Activated CD4-positive, CD25-positive, alpha-beta regulatory T cell (primary cell): Measurements from ENCODE around the gene ZFYVE28.

Source experiments
- DNase-seq, 4 experiments: peaks; one replicate each; lab custom pipeline; 2025; lab: John Stamatoyannopoulos, UW

Gene ZFYVE28

DNA sequence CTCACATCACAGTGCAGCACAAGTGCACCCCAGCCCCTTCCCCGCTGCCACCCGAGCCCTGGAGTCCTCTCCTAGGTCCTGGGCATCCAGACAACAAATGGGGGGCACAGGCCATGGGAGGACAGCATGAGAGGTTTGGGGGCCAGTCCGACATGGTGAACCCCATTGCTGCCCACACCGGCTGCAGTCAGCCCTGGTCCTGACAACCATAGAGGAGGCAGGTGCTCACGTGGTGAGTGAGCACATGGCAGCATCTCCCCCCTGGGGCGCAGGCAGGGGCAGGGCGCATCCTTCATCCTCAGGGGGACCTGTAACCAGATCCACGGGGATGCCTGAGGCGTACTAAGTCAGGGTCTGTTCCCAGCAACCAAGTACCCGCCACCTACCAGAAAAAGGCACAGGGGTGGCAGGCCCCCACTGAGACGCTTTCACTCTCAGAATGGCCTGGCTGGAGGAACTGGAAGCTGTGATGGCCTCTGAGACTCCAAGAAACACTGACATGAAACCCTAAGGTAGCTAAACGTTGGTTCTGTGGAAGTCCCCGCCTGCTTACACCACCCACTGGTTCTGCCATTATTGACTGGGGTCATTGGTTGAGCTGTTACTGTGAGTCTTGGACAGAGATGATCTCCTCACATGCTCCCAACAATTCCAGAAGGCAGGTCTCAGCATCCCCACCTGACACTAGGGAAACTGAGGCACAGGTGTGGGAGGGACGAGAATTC lies 6.5 kb downstream of the ZFYVE28 start:
- DNase-seq = no peak

DNA sequence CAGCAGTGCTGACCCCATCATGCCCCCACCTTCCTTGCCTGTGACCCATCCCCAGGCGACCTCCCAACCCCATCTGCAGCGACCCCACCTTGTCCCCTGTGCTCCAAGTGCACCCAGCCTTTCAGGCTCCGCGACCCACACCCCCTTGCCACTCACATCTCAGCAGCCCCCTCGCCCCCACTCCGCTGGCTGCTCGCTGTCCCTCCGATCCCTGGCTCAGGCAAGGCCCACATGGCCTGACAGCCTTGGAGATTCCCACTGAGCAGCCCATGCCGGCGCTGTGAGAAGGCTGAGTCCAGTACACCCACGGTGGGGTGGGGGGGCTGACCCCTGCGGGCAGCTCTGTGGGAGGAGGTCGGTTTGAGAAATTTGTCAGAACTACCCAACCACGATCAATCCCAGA lies 9.1 kb downstream of the ZFYVE28 start:
- DNase-seq = no peak

GRCh38 chr4:2408976-2409375 lies 9.5 kb downstream of the ZFYVE28 start:
- no peak for DNase-seq

DNA sequence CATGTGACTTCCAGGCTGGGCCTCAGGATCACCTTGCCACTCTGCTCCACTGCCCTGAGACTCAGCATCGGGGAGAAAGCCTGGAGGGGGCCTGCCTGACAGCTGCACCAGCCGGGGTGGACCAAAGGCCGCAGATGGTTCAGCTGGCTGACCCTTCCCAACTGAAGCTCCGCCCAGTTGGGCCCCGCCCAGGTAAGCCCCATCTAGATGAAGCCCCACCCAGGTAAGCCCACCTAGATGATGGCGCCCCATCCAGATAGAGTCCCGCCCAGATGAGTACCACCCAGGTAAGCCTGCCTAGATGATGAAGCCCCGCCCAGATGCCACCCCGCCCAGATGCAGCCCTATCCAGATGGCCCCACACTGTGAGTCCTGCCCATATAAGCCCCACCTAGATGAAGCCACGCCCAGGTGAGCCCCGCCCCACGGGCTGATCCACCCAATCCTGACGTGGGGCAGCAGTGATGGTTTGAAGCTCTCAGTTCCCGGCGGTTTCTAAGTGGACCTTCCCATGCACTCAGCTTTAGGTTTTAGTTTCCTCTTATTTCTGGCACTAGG lies 10.0 kb downstream of the ZFYVE28 start:
- no peak for DNase-seq

GRCh38 chr4:2407991-2408342 lies 10.5 kb downstream of the ZFYVE28 start:
- DNase-seq = no peak

- DNase-seq = no peak
These were observed 11.5 kb downstream of the ZFYVE28 start for GRCh38 chr4:2406920-2407319.

GRCh38 chr4:2406406-2406805 lies 12.0 kb downstream of the ZFYVE28 start:
- no peak for DNase-seq

- no peak for DNase-seq
These were observed 15.5 kb downstream of the ZFYVE28 start for GRCh38 chr4:2402941-2403340.

DNA sequence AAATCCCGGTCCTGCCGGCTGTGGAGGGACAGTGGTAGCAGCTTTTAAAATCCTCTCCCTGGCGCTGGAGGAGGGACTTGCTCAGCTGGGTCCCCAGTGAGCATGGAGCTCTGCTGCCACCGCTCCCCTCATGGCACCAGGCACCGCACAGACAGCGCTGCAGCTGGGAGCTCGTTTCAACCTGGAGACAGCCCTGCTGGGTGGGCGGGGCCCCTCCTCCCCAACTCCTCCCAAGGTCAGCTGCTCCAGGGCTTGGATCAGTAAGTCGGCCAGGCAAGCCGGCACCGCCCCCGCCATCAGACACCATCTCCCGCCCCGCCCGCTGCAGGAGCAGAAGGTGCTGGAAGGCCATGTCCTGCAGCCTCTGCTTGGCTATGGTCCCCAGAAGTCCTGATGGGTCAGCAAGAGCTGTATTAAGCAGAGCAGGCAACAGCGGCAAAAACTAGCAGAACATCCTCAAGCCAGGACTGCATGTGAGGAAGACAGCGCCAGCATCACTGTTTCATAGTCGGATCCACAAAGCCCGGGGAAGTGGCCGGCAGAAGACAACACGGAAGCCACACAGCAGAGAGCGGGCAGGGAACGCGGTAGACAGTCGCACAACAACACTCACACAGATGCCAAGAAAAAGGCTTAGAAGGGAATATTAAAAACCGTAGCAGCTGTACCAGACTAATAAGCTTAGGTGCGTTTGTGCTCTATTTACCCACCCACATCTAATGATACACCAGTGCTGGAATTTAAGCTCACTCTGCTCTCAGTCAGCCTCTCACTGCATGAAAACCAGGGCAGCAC lies 16.2 kb downstream of the ZFYVE28 start:
- DNase-seq = no peak

DNA sequence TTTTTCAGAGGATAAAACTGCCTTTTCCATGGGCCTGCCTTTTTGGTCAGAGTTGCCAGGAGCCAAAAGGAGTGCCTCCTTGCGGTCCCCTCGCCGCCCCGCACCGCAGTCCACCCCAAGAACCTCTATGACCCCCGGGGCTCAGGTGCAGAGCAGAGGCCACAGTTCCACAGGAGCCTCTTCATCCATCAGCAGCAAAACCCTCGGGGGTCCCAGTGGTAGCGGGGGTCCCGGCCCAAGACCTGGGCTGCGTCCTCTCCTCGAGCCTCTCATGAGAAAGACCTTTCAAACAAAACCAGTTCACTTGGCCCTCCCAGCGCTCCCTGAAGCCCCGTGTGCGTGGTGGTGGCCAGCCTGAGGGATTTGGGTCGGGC lies 16.8 kb downstream of the ZFYVE28 start:
- no peak for DNase-seq

DNA sequence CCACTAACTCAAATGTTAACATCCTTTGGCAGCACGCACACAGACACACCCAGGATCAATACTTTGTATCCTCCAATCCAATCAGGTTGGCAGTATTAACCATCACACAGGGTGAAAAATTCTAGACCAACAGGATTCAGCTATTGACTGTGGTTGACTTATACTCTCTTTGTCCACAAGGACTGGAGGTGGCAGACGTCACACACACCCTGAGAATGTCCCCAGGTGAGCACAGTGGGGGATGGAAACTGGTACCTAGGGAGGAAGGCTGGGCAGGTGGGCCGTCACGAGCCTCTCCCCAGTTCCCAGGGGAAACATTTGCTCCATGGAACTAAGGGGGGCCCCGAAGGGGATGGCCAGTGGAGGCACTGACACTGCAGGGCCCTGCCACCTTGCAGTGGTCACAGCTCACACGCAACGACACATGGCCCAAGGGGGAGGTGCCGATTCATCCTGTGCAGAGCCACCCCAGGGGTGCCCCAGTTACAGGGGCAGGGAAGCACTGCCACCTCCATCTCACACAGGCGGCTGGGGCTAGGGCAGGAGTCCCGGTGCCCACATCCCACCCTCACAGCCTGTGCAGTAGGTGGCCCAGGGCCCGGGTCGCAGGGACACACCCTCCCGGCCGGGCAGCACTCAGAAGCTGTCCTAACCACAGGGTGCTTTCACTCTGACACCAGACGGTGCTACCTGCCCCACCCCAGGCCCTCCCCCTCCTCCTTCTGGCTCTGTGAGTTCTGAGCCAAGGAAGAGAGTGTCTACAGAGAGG lies 17.4 kb downstream of the ZFYVE28 start:
- DNase-seq = no peak

DNA sequence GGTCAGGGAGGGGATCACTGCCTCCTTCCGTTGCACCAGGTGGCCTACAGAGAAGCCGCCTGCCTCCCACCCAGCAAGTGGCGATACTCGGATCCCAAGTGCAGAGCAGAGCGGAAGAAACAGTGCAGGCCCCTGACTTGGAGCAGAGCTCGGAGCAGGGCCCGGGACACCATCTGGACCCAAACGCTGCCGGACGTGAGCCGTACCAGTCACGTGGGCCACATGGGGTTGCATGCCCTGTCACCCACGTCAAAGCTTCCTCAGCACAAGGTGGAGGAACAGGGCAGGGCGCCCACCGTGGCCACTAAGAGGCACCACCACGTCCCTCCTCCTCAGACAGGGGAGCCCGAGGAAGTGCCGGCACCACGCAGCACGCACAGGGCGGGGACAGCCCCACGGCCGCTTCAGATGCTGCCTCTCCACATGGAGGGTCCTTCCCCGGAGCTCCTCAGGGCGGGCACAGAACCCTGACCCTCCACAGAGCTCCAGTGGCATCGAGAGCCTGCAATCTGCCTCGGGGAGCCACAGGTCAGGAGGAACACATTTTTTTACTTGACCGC lies 18.7 kb downstream of the ZFYVE28 start:
- DNase-seq = no peak

DNA sequence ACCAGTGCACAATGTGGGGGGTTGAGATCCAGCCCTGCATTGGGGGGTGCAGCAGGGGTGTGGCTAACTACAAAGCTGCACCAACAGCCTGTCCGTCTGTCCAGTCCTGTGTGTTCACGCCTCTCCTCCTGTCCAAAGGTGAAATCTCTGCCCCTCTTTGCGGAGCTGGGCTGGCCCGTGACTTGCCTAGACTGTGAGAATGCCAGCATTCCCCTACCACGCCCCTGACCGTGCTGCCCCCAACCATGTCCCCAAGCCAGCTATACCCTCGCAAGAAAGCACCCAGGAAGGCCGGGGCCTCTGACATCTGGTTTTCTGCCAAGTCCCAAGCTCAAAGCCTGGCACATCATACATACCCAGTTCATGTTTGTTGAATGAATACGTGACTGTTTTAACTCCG lies 19.2 kb downstream of the ZFYVE28 start:
- no peak for DNase-seq

DNA sequence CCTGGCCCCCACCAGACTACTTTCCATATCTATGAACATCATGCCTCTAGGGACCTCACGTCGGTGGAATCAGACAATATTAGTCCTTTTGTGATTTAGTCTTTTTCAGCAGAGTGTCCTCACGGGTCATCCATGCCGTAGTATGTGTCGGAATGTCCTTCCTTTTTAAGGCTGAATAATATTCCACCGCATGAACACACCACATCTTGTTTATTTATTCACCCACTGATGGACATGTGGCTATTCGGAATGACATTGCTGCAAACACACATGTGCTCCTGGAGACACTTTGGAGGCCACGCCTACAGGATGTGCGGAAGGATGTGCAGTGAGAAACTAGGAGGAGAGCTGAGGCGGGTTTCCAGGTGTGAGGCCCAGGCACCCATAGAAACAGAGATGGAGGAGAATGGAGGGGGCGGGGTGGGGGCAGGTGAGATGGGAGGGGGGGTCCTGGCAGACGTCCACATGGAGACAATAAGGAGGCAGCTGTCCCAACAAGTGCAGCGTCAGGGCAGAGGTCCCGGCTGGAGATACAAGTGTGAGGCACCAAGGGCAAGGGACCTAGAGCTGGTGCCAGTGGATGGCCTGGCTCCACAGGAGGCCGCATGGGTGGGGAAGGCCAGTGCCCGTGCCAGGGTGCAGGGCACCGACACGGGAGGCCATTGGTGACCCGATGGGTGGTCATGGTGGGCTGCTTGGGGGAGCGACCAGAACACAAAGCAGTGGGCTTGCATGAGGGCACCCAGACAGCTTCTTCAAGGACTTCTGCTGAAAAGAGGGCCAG lies 20.7 kb downstream of the ZFYVE28 start:
- no peak for DNase-seq

DNA sequence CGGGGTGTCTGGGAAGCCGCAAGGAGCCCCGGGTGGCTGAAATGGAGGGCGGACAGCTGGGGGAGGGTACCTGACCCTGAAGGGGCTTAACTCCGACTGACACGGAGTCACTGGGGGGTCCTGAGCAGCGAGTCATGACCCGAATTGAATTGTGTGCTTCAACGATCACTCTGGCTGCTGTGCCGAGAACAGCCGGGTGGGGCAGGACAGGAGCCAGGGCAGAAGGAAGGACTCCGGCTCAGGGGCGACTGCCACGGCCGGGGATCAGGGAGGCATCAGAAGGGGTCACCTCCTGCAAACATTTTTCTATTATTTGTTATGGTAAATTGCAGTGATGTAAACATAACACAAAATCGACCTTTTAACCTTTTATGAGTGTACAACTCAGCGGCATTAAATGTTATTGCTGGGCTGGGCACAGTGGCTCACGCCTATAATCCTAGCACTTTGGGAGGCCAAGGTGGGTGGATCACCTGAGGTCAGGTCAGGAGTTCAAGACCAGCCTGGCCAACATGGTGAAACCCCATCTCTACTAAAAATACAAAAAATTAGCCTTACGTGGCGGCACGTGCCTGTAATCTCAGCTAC lies 21.6 kb downstream of the ZFYVE28 start:
- DNase-seq = no peak

DNA sequence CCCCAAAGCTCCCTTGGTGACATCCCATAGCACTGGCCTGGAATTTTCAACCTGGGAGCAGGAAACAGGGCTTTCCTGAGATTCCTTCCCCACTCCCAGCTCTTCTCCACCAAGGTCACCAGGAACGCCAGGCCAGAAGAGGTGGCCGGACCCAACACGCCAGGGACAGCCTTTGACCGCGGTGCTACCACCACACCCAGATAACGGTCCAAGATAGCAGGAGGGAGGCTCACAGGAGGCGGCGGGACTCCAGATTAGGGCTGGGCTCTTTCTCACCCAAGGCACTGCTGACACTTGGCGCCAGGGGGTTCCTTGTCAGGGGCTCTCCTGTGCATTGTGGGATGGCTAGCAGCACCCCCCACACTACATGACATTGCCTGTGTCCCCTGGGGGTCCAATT lies 22.9 kb downstream of the ZFYVE28 start:
- DNase-seq = no peak

DNA sequence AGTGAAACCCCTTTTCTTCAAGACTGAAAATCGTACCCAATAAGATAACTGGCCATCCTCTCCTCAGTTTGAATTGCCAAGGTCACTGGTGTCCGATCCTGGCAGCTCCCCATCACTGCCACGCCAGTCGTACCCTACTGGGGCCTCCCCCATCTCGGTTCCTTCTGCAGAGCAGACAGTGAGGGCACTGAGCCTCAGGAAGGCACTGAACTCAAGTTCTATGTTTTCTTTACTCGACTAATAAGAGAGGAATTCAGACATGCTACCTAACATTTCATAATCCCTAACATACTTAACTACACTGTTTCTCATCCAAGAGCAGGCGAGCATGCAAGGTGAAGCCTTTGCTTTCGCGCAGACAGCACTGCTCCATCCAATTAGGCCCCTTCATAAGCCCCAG lies 23.4 kb downstream of the ZFYVE28 start:
- no peak for DNase-seq

DNA sequence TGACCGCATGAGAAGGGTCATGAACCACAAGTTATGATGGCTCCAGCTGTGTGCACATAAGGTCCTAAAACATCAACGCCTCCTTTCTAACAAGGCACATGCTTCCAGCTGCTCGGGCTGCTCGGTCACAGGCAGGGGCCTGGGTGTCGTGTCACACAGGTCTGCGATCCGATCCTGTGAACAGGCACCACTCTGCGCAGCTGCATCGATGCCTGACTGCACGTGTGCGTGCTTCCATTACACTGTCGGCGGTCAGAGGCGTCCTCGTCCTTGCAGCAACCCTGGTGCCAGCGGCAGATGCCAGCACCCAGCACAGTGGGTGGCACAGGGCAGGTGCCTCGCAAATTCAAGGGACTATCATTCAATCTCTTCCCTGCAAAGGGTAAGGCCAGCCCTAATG lies 23.9 kb downstream of the ZFYVE28 start:
- no peak for DNase-seq

- no peak for DNase-seq
These were observed 24.8 kb downstream of the ZFYVE28 start for GRCh38 chr4:2393353-2394270.

DNA sequence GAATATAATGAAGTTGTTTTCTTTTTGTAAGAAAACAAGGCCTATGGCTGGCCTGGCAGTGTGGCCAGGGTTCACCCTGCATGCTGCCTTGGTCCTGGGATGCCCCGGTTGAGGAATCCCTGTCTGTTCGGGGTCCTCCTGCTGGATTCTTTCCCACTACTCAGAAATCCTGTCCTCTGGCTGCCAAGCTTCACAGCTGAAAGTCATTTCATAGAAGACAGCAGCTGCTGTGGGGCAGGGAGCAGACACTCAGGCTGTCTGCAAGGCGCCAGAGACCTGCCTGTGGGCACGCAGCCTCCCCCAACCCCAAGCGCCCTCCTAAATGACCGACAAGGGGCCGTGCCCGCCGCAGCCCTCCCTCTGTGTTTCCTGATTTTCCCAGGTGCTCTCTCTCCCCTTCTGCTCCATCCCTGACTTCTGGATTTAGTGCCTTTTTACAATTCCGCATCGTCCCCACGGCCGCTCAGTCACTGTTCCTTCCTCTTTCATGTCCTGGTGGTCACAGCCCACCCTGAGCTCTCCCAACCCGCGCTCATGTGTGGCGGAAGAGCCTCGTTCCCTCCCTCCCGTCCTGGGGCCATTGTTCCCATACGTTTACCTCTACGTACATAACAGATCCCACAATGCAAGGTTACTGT lies 27.5 kb downstream of the ZFYVE28 start:
- no peak for DNase-seq
